ENCODE data around the gene TRPV6.

The TRPV6 gene

GRCh38 chr7:142885311-142886230 lies at the start of gene TRPV6:
Gene TRPV6, minus strand, starts transcription at chr7:142885745.
- no peak for DNase-seq (ENCODE audit: low read depth)

- no peak for DNase-seq (ENCODE audit: low read depth)
Measured at GRCh38 chr7:142934056-142934455, 48.5 kb upstream of the TRPV6 start.

- no peak for DNase-seq (ENCODE audit: low read depth)
Measured at GRCh38 chr7:142933624-142934023, 48.1 kb upstream of the TRPV6 start, which contains the start of gene TRPV5. Gene TRPV5, minus strand, starts transcription at chr7:142933746. Its CDS starts 287 bp downstream, at chr7:142933459.

GRCh38 chr7:142933092-142933475 lies 47.5 kb upstream of the TRPV6 start:
- no peak for DNase-seq (ENCODE audit: low read depth)

- no peak for DNase-seq (ENCODE audit: low read depth)
Measured at GRCh38 chr7:142932386-142933091, 47.0 kb upstream of the TRPV6 start.

GRCh38 chr7:142930126-142930730 lies 44.7 kb upstream of the TRPV6 start:
- no peak for DNase-seq (ENCODE audit: low read depth)

- no peak for DNase-seq (ENCODE audit: low read depth)
Measured at GRCh38 chr7:142927949-142928348, 42.4 kb upstream of the TRPV6 start.

GRCh38 chr7:142927085-142927745 lies 41.7 kb upstream of the TRPV6 start:
- DNase-seq (ENCODE audit: low read depth), result no peak

- no peak for DNase-seq (ENCODE audit: low read depth)
Measured at GRCh38 chr7:142925413-142925812, 39.9 kb upstream of the TRPV6 start.

- no peak for DNase-seq (ENCODE audit: low read depth)
Measured at GRCh38 chr7:142923391-142923790, 37.8 kb upstream of the TRPV6 start.

GRCh38 chr7:142919656-142920055 lies 34.1 kb upstream of the TRPV6 start:
- DNase-seq (ENCODE audit: low read depth), result no peak

GRCh38 chr7:142918901-142919300 lies 33.4 kb upstream of the TRPV6 start:
- no peak for DNase-seq (ENCODE audit: low read depth)

- DNase-seq (ENCODE audit: low read depth), result no peak
Measured at GRCh38 chr7:142917447-142917846, 31.9 kb upstream of the TRPV6 start.

- no peak for DNase-seq (ENCODE audit: low read depth)
Measured at GRCh38 chr7:142916508-142916907, 31.0 kb upstream of the TRPV6 start.

GRCh38 chr7:142915315-142915714 lies 29.8 kb upstream of the TRPV6 start:
- no peak for DNase-seq (ENCODE audit: low read depth)

- no peak for DNase-seq (ENCODE audit: low read depth)
Measured at GRCh38 chr7:142914121-142914520, 28.6 kb upstream of the TRPV6 start.

GRCh38 chr7:142913566-142913965 lies 28.0 kb upstream of the TRPV6 start:
- no peak for DNase-seq (ENCODE audit: low read depth)

GRCh38 chr7:142913051-142913450 lies 27.5 kb upstream of the TRPV6 start:
- no peak for DNase-seq (ENCODE audit: low read depth)

- DNase-seq (ENCODE audit: low read depth), result no peak
Measured at GRCh38 chr7:142910481-142910880, 24.9 kb upstream of the TRPV6 start.

- DNase-seq (ENCODE audit: low read depth), result no peak
Measured at GRCh38 chr7:142910031-142910433, 24.5 kb upstream of the TRPV6 start.

- DNase-seq (ENCODE audit: low read depth), result no peak
Measured at GRCh38 chr7:142908921-142909890, 23.7 kb upstream of the TRPV6 start.

All from HS-5 (cell line).